ENCODE measurements around the gene ZNF860. TPM values are rescaled to one million over a fixed set of nuclear protein-coding genes. Genes with fewer than 3 reads are reported as not detected.

Gene ZNF860
- total RNA-seq, 2 experiments from 2014 or later: 20.3 to 22.2 TPM

GRCh38 chr3:31947162-31947561 is 34.4 kb upstream of the ZNF860 start:
- ChIA-PET CTCF (ENCODE audit: unreplicated experiment) (interaction anchor here (0.9 to 1.6 kb wide), 3 partner anchors 22 to 42 kb away, joined by 3 to 4 read pairs (median 4); no protein-coding TSS in a partner anchor), POLR2A (interaction anchor here (0.5 to 11.9 kb wide), 21 partner anchors 8 to 1329 kb away, joined by 3 to 141 read pairs (median 5); partner anchors contain the start of genes OSBPL10 and ZNF860)
- Histone ChIP-seq H4K20me1 (ENCODE audit: insufficient read depth, low read length) (no peaks in the 10 kb centered on the region), H3K4me3 (ENCODE audit: low read depth, low read length, poor library complexity, severe bottlenecking) (peak overlapping the region; percentile 57), H3K9me3 (ENCODE audit: low read length) (peaks cover 23% of the 10 kb centered on the region), H2AFZ (ENCODE audit: low read length) (no peak overlapping the region; the same call in 1 of the 2 replicates), H3K4me1 (ENCODE audit: insufficient read depth, low read length, poor library complexity, severe bottlenecking) (peaks cover 99% of the 10 kb centered on the region), H3K79me2 (ENCODE audit: insufficient read depth, low read depth, low read length) (peaks cover 94% of the 10 kb centered on the region), H3K27ac (ENCODE audit: low read depth, low read length, poor library complexity, severe bottlenecking) (peak overlapping the region; percentile 100), H3K4me2 (ENCODE audit: low read length) (peak overlapping the region; percentile 80), H3K36me3 (ENCODE audit: insufficient read depth, low read length) (peaks cover 33% of the 10 kb centered on the region), H3K9me2 (ENCODE audit: insufficient read depth, low read length) (no peaks in the 10 kb centered on the region)
- TF ChIP-seq CTCF (conservative IDR thresholded peaks at IDR 0.05; ENCODE audit: low read length) (no peak), EZH2phosphoT487 (IDR thresholded peaks at IDR 0.05; ENCODE audit: borderline replicate concordance, low read depth, low read length) (no peak)
- BruUV-seq (replicated peaks): TSS peak; percentile 60
- intact Hi-C loops (cut with micrococcal nuclease; ENCODE audit: unreplicated experiment): loop anchor here (10.0 kb wide), 1 partner anchor 1342 kb away; the partner anchor contains the start of gene TGFBR2
- DNase-seq (ENCODE audit: low spot score): no peak

- H3K4me3 ChIP-seq (ENCODE audit: low read depth, low read length, poor library complexity, severe bottlenecking): peak overlapping the region; percentile 57
- H3K4me2 ChIP-seq (ENCODE audit: low read length): peak overlapping the region; percentile 80
- intact Hi-C loops (cut with micrococcal nuclease; ENCODE audit: unreplicated experiment): loop anchor here (10.0 kb wide), 1 partner anchor 1343 kb away; the partner anchor contains the start of gene TGFBR2
- TF ChIP-seq EZH2phosphoT487 (IDR thresholded peaks at IDR 0.05; ENCODE audit: borderline replicate concordance, low read depth, low read length): no peak
- H4K20me1 ChIP-seq (ENCODE audit: insufficient read depth, low read length): no peaks in the 10 kb centered on the region
- H3K27ac ChIP-seq (ENCODE audit: low read depth, low read length, poor library complexity, severe bottlenecking): peak overlapping the region; percentile 100
- H3K79me2 ChIP-seq (ENCODE audit: insufficient read depth, low read depth, low read length): peaks cover 91% of the 10 kb centered on the region
- ChIA-PET CTCF (ENCODE audit: unreplicated experiment) (interaction anchor here (0.6 to 1.6 kb wide), 3 partner anchors 21 to 130 kb away, joined by 3 to 4 read pairs (median 4); no protein-coding TSS in a partner anchor), POLR2A (interaction anchor here (1.2 to 11.9 kb wide), 14 partner anchors 10 to 1329 kb away, joined by 3 to 141 read pairs (median 8); no protein-coding TSS in a partner anchor)
- H3K4me1 ChIP-seq (ENCODE audit: insufficient read depth, low read length, poor library complexity, severe bottlenecking): peaks cover 98% of the 10 kb centered on the region
- H3K9me3 ChIP-seq (ENCODE audit: low read length): peaks cover 23% of the 10 kb centered on the region
- DNase-seq (ENCODE audit: low spot score): peak; percentile 61
- H3K9me2 ChIP-seq (ENCODE audit: insufficient read depth, low read length): no peaks in the 10 kb centered on the region
- no peak overlapping the region; the same call in 1 of the 2 replicates for H2AFZ ChIP-seq (ENCODE audit: low read length)
- no TSS peak for BruUV-seq (replicated peaks)
- peaks cover 33% of the 10 kb centered on the region for H3K36me3 ChIP-seq (ENCODE audit: insufficient read depth, low read length)
These were observed 33.9 kb upstream of the ZNF860 start for GRCh38 chr3:31947671-31948091.

- H3K9me3 ChIP-seq (ENCODE audit: low read length): peaks cover 18% of the 10 kb centered on the region
- peak overlapping the region; percentile 100 for H3K27ac ChIP-seq (ENCODE audit: low read depth, low read length, poor library complexity, severe bottlenecking)
- CTCF ChIA-PET (ENCODE audit: unreplicated experiment): no interaction called here
- peaks cover 98% of the 10 kb centered on the region for H3K4me1 ChIP-seq (ENCODE audit: insufficient read depth, low read length, poor library complexity, severe bottlenecking)
- no peak overlapping the region; the same call in 1 of the 2 replicates for H2AFZ ChIP-seq (ENCODE audit: low read length)
- BruUV-seq (replicated peaks): no TSS peak
- POLR2A ChIA-PET: interaction anchor here (1.4 to 11.9 kb wide), 9 partner anchors 10 to 38 kb away, joined by 4 to 141 read pairs (median 10); no protein-coding TSS in a partner anchor
- peak overlapping the region; percentile 57 for H3K4me3 ChIP-seq (ENCODE audit: low read depth, low read length, poor library complexity, severe bottlenecking)
- no peaks in the 10 kb centered on the region for H4K20me1 ChIP-seq (ENCODE audit: insufficient read depth, low read length)
- peak overlapping the region; percentile 80 for H3K4me2 ChIP-seq (ENCODE audit: low read length)
- TF ChIP-seq EZH2phosphoT487 (IDR thresholded peaks at IDR 0.05; ENCODE audit: borderline replicate concordance, low read depth, low read length) (no peak), CTCF (conservative IDR thresholded peaks at IDR 0.05; ENCODE audit: low read length) (no peak)
- peaks cover 27% of the 10 kb centered on the region for H3K36me3 ChIP-seq (ENCODE audit: insufficient read depth, low read length)
- peak; percentile 60 for DNase-seq (ENCODE audit: low spot score)
- H3K9me2 ChIP-seq (ENCODE audit: insufficient read depth, low read length): no peaks in the 10 kb centered on the region
- intact Hi-C loops (cut with micrococcal nuclease; ENCODE audit: unreplicated experiment): loop anchor here (10.0 kb wide), 1 partner anchor 1343 kb away; the partner anchor contains the start of gene TGFBR2
- peaks cover 85% of the 10 kb centered on the region for H3K79me2 ChIP-seq (ENCODE audit: insufficient read depth, low read depth, low read length)
These were observed 33.3 kb upstream of the ZNF860 start for GRCh38 chr3:31948280-31948679.

Data from OCI-LY7 (cell line).